ENCODE data around the gene DYNLT2. TPM values are rescaled to one million over a fixed set of nuclear protein-coding genes. Genes with fewer than 3 reads are reported as not detected.

DYNLT2 gene, protein sequence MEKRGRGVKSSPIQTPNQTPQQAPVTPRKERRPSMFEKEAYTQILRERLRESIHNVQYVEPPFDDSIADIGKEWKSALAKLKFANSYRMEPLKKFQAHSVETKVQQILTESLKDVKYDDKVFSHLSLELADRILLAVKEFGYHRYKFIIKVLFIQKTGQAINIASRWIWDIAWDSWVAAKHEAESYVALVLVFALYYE
- total RNA-seq (3.1 TPM), polyA plus RNA-seq (ENCODE audit: insufficient read depth in 1 of 8, insufficient read length in 8 of 8, low replicate concordance in 1 of 8) (1 to 10 TPM; 2.3 to 4.0 (median 2.9) TPM)
- long read RNA-seq, donor 1, partial matches to known transcripts: 0 of 2 reads
- long read RNA-seq, donor 1, other reads (novel, unspliced or antisense): 0 of 2 reads
- long read RNA-seq, donor 2, partial matches to known transcripts: 0 of 2 reads
- long read RNA-seq, donor 2, other reads (novel, unspliced or antisense): 0 of 2 reads
- long read RNA-seq, donor 3, partial matches to known transcripts: 0 of 4 reads
- long read RNA-seq, donor 3, other reads (novel, unspliced or antisense): 0 of 4 reads
- long read RNA-seq, donor 4, partial matches to known transcripts: 0 of 2 reads
- long read RNA-seq, donor 4, other reads (novel, unspliced or antisense): 0 of 2 reads
- long read RNA-seq, donor 5, transcript TCTE3-202 (1 exons, 2,078 nt): major isoform, 13 of 13 reads
- long read RNA-seq, donor 5, partial matches to known transcripts: 0 of 13 reads
- long read RNA-seq, donor 5, other reads (novel, unspliced or antisense): 0 of 13 reads
- long read RNA-seq, donor 6, transcript TCTE3-202 (1 exons, 2,078 nt): major isoform, 7 of 7 reads
- long read RNA-seq, donor 6, partial matches to known transcripts: 0 of 7 reads
- long read RNA-seq, donor 6, other reads (novel, unspliced or antisense): 0 of 7 reads
- long read RNA-seq, donor 7, transcript TCTE3-202 (1 exons, 2,078 nt): major isoform, 8 of 18 reads
- long read RNA-seq, donor 7, partial matches to known transcripts: 10 of 18 reads
- long read RNA-seq, donor 7, other reads (novel, unspliced or antisense): 0 of 18 reads
- long read RNA-seq, donor 8, partial matches to known transcripts: 0 of 4 reads
- long read RNA-seq, donor 8, other reads (novel, unspliced or antisense): 0 of 4 reads
- long read RNA-seq, donor 9, partial matches to known transcripts: 0 of 2 reads
- long read RNA-seq, donor 9, other reads (novel, unspliced or antisense): 0 of 2 reads
- long read RNA-seq, donor 10, transcript TCTE3-202 (1 exons, 2,078 nt): major isoform, 7 of 7 reads
- long read RNA-seq, donor 10, partial matches to known transcripts: 0 of 7 reads
- long read RNA-seq, donor 10, other reads (novel, unspliced or antisense): 0 of 7 reads
- long read RNA-seq, donor 11, transcript TCTE3-202 (1 exons, 2,078 nt): major isoform, 10 of 17 reads
- long read RNA-seq, donor 11, partial matches to known transcripts: 7 of 17 reads
- long read RNA-seq, donor 11, other reads (novel, unspliced or antisense): 0 of 17 reads

DNA sequence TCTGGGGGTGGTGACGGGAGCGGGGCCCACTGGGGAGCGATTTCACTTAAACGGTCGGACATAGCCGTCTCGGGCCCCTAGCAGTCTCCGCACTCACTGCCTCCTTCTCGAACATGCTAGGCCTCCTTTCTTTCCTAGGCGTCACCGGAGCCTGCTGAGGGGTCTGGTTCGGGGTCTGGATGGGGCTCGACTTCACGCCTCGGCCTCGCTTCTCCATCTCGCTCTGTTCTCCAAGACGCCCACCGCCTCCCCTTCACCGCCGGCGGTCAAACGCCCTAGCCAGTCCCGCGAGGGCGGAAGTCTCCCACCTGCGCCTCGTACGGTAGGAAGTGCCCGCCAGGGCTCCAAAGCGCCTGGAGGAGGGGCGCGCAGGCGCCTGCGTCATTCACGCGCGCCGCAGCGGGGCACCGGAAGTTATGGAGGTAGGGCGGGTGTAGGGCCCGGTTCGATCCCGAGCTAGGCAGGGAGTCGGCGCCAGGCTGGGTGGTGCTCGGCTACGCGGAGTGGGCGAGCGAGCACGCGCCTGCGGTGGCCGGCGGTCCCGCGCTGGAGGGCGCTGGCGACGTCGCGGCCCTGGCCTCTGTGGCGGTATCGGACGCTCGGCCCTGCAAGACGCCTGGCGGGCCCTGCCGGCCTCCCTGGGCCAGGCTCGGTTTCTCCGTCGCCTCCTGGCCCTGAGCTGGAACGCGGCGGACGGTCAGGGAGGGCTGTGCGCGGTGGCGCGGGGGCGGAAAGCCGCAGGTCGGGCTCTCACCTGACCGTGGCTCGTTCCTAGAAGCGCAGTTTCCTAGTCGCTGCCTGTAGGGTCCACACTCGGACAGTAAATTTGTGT is at the start of gene DYNLT2, which contains the start of gene ERMARD:
TSS of gene DYNLT2 (minus strand) at position 331 of the 832 bp plus-strand sequence. CDS start at position 217, 114 bp downstream.
TSS of gene ERMARD (plus strand) at position 381 of the 832 bp plus-strand sequence. CDS start at position 417, 36 bp downstream.
- H3K9me3 ChIP-seq (replicated peaks; ENCODE audit: control insufficient read depth, low read depth, low read length): no peaks in the 10 kb centered on the region
- peak within 1 kb of the TSS; percentile 97 for H3K27ac ChIP-seq (ENCODE audit: low read length)
- no peaks in the 10 kb centered on the region for H3K27me3 ChIP-seq (ENCODE audit: control insufficient read depth, insufficient read depth, low read length)
- peaks cover 7% of the 10 kb centered on the region for H3K4me1 ChIP-seq (ENCODE audit: control insufficient read depth, insufficient read depth, low read length)
- peak within 1 kb of the TSS; percentile 67 for H3K4me3 ChIP-seq (ENCODE audit: low read length)
- peak; percentile 97 for DNase-seq
- peaks cover 4% of the 10 kb centered on the region for H3K36me3 ChIP-seq (ENCODE audit: control insufficient read depth, insufficient read depth, low read length)
- WGBS (ENCODE audit: insufficient coverage): under 1% methylated on average over 87 of the region's 90 CpGs

DNA sequence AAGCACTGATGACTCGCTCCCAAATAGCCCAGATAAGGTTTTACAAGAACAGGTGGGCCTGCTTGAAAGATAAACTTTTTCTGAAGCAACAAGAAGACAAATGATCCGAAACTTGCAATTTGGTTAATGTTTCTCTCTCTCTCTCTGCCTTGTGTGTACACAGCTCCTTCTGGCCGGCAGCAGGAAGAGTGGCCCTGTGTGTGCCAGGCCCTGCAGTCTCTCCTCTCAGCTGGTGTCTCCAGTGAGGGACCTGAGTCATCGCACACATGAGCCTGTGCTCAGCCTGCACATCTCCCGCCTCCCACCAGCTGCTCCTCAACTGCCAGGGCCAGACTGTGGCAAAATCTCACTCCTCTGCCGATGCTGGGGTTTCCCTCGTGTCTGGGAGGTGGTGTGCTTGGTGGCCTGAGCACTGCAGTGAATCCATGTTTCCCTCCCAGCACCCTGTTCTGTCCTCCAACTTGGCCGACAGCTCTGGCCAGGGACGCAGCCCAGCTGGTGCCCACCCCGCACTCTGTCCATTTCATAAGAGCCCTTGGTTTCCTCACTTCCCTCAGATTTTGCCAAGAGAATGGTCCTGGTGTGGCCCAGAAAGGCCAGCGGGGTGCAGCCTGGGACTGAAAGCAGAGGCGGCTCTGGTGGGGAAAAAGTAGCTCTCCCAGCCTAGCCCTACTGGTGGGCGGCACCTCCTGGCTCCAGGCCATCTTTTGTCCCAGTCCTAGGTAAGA is 49.5 kb upstream of the DYNLT2 start:
- WGBS (ENCODE audit: insufficient coverage): 83% methylated on average over 11 of the region's 13 CpGs
- H3K36me3 ChIP-seq (ENCODE audit: control insufficient read depth, insufficient read depth, low read length): no peaks in the 10 kb centered on the region
- peak; percentile 35 for DNase-seq

GRCh38 chr6:169800116-169800667 is 48.8 kb upstream of the DYNLT2 start:
- no peak overlapping the region for H3K27ac ChIP-seq (ENCODE audit: low read length)
- H3K4me1 ChIP-seq (ENCODE audit: control insufficient read depth, insufficient read depth, low read length): peaks cover 3% of the 10 kb centered on the region
- H3K36me3 ChIP-seq (ENCODE audit: control insufficient read depth, insufficient read depth, low read length): no peaks in the 10 kb centered on the region
- WGBS (ENCODE audit: insufficient coverage): 66% methylated on average over 9 of the region's 9 CpGs
- no peak for DNase-seq
- H3K27me3 ChIP-seq (ENCODE audit: control insufficient read depth, insufficient read depth, low read length): peaks cover 5% of the 10 kb centered on the region
- no peak overlapping the region for H3K4me3 ChIP-seq (ENCODE audit: low read length)
- no peaks in the 10 kb centered on the region for H3K9me3 ChIP-seq (replicated peaks; ENCODE audit: control insufficient read depth, low read depth, low read length)

More for the DNA sequence above, 49.5 kb upstream of the DYNLT2 start:
- no peaks in the 10 kb centered on the region for H3K9me3 ChIP-seq (replicated peaks; ENCODE audit: control insufficient read depth, low read depth, low read length)
- H3K4me3 ChIP-seq (ENCODE audit: low read length): no peak overlapping the region
- peaks cover 3% of the 10 kb centered on the region for H3K4me1 ChIP-seq (ENCODE audit: control insufficient read depth, insufficient read depth, low read length)
- H3K27ac ChIP-seq (ENCODE audit: low read length): no peak overlapping the region
- H3K27me3 ChIP-seq (ENCODE audit: control insufficient read depth, insufficient read depth, low read length): peaks cover 5% of the 10 kb centered on the region

- H3K27me3 ChIP-seq (ENCODE audit: control insufficient read depth, insufficient read depth, low read length): peaks cover 5% of the 10 kb centered on the region
- 80% methylated on average over 4 of the region's 7 CpGs for WGBS (ENCODE audit: insufficient coverage)
- no peak for DNase-seq
Measured at GRCh38 chr6:169799474-169799926, 48.1 kb upstream of the DYNLT2 start.

GRCh38 chr6:169798764-169799473 is 47.5 kb upstream of the DYNLT2 start:
- no peaks in the 10 kb centered on the region for H3K9me3 ChIP-seq (replicated peaks; ENCODE audit: control insufficient read depth, low read depth, low read length)
- H3K27ac ChIP-seq (ENCODE audit: low read length): no peak overlapping the region
- H3K27me3 ChIP-seq (ENCODE audit: control insufficient read depth, insufficient read depth, low read length): peaks cover 2% of the 10 kb centered on the region
- H3K4me1 ChIP-seq (ENCODE audit: control insufficient read depth, insufficient read depth, low read length): peaks cover 3% of the 10 kb centered on the region
- H3K4me3 ChIP-seq (ENCODE audit: low read length): no peak overlapping the region
- no peak for DNase-seq
- no peaks in the 10 kb centered on the region for H3K36me3 ChIP-seq (ENCODE audit: control insufficient read depth, insufficient read depth, low read length)
- WGBS (ENCODE audit: insufficient coverage): 75% methylated on average over 4 of the region's 10 CpGs

More at GRCh38 chr6:169799474-169799926, 48.1 kb upstream of the DYNLT2 start:
- Histone ChIP-seq H3K27ac (ENCODE audit: low read length) (no peak overlapping the region), H3K36me3 (ENCODE audit: control insufficient read depth, insufficient read depth, low read length) (no peaks in the 10 kb centered on the region), H3K4me3 (ENCODE audit: low read length) (no peak overlapping the region), H3K4me1 (ENCODE audit: control insufficient read depth, insufficient read depth, low read length) (peaks cover 3% of the 10 kb centered on the region), H3K9me3 (replicated peaks; ENCODE audit: control insufficient read depth, low read depth, low read length) (no peaks in the 10 kb centered on the region)

GRCh38 chr6:169795196-169795595 is 43.8 kb upstream of the DYNLT2 start:
- no peaks in the 10 kb centered on the region for H3K36me3 ChIP-seq (ENCODE audit: control insufficient read depth, insufficient read depth, low read length)
- H3K4me1 ChIP-seq (ENCODE audit: control insufficient read depth, insufficient read depth, low read length): peaks cover 3% of the 10 kb centered on the region
- peaks cover 6% of the 10 kb centered on the region for H3K27me3 ChIP-seq (ENCODE audit: control insufficient read depth, insufficient read depth, low read length)
- H3K9me3 ChIP-seq (replicated peaks; ENCODE audit: control insufficient read depth, low read depth, low read length): no peaks in the 10 kb centered on the region
- no peak overlapping the region for H3K4me3 ChIP-seq (ENCODE audit: low read length)
- H3K27ac ChIP-seq (ENCODE audit: low read length): no peak overlapping the region
- DNase-seq: no peak
- WGBS (ENCODE audit: insufficient coverage): 17% methylated on average over 1 of the region's 2 CpGs

DNA sequence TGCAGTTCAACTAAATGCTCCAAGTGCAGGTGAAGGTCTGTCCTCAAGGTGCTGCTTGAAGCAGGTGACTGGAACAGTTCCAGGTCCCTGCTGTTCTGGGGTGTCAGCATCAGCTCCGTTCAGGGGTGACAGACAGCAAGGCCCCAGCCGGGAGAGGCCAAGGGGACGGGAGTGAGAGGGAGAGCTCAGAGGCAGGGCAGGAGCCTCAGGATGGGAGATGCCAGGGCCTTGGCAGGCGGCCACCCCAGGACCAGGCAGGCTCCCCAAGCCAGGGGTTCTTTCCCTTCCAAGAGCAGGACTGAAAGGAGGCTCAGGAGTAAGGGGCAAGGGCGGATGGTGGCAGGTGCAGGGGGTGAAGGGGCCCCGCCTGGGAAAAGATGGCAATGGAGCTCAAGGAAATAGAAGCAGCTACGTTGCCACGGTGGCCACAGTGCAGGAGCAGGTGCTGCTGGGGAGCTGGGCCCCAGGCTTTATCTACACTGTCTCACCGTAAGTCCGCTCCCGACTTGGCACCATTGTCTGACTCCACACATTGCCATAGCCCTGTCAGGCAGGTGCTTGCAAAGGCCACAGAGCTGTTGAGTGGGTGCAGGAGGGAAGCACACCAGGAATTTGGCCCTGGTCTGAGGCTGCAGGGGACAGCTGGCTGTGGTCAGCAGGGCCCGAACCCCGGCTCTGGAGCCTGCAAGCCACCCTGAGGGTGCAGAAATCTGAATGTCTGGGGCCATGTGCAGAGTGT is 43.1 kb upstream of the DYNLT2 start:
- H3K4me1 ChIP-seq (ENCODE audit: control insufficient read depth, insufficient read depth, low read length): peaks cover 7% of the 10 kb centered on the region
- peaks cover 7% of the 10 kb centered on the region for H3K27me3 ChIP-seq (ENCODE audit: control insufficient read depth, insufficient read depth, low read length)
- no peaks in the 10 kb centered on the region for H3K9me3 ChIP-seq (replicated peaks; ENCODE audit: control insufficient read depth, low read depth, low read length)
- no peak for DNase-seq
- H3K36me3 ChIP-seq (ENCODE audit: control insufficient read depth, insufficient read depth, low read length): no peaks in the 10 kb centered on the region
- WGBS (ENCODE audit: insufficient coverage): 78% methylated on average over 10 of the region's 13 CpGs
- no peak overlapping the region for H3K27ac ChIP-seq (ENCODE audit: low read length)
- no peak overlapping the region for H3K4me3 ChIP-seq (ENCODE audit: low read length)

All from muscle of leg (tissue), 16 donors.